Epithelial cell of esophagus (primary cell): Measurements from ENCODE around the gene KRTAP5-1.

ENCODE experiments used
- DNase-seq: peaks from one replicate; pipeline ENCODE4 v3.0.0; 2010; ENCODE audit warnings: low read depth
- H3K4me3 ChIP-seq: 2 replicates; pipeline ENCODE4 v1.5.1; 2011; ENCODE audit warnings: mild to moderate bottlenecking, low read length, control low read depth
- TF ChIP-seq, protein P1 (sequence below): IDR thresholded peaks from 2 replicates; pipeline ENCODE4 v1.5.1; 2011; ENCODE audit warnings: low read depth, mild to moderate bottlenecking, low read length, control low read depth, inconsistent platforms; ENCODE audit not compliant: insufficient read depth; ENCODE audit errors: missing control alignments

Gene KRTAP5-1

DNA sequence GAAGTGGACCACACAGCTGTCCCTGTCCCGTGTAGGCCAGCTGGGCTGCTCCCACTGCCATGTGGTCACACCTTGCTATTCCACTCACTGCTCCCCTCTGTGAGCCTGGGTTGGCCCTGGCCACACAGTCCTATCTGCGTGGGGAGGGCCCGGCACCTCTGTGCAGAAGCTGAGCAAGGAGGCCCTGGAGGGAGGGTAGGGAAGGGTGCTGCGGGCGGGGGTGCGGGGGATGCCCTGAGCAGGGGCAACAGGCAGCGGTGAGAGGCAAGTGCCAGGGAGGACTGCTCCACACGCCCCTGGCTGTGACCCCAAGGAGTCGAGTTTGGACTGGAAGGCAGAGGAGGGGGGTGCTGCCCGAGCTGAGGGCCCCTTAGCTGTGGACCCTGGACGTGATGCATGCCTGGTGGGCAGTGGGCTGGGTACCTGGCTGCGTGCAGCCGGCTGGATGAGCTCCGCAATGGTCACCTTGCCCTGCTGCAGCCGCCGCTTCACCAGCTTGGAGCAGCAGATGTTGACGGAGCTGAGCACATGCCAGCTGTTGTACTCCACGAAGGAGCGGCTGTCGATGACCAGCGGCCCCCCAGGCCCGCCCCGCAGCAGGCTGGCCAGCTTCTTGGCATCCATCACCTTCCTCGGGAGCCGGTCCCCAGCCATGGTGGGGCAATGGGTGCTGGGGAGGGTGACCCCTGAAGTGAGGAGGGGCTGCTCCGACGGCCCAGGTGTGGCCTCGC, 19.7 kb downstream of the KRTAP5-1 start:
- TF ChIP-seq, protein P1, sequence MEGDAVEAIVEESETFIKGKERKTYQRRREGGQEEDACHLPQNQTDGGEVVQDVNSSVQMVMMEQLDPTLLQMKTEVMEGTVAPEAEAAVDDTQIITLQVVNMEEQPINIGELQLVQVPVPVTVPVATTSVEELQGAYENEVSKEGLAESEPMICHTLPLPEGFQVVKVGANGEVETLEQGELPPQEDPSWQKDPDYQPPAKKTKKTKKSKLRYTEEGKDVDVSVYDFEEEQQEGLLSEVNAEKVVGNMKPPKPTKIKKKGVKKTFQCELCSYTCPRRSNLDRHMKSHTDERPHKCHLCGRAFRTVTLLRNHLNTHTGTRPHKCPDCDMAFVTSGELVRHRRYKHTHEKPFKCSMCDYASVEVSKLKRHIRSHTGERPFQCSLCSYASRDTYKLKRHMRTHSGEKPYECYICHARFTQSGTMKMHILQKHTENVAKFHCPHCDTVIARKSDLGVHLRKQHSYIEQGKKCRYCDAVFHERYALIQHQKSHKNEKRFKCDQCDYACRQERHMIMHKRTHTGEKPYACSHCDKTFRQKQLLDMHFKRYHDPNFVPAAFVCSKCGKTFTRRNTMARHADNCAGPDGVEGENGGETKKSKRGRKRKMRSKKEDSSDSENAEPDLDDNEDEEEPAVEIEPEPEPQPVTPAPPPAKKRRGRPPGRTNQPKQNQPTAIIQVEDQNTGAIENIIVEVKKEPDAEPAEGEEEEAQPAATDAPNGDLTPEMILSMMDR: no peak
- no peak for DNase-seq
- H3K4me3 ChIP-seq: no peak overlapping the region

DNA sequence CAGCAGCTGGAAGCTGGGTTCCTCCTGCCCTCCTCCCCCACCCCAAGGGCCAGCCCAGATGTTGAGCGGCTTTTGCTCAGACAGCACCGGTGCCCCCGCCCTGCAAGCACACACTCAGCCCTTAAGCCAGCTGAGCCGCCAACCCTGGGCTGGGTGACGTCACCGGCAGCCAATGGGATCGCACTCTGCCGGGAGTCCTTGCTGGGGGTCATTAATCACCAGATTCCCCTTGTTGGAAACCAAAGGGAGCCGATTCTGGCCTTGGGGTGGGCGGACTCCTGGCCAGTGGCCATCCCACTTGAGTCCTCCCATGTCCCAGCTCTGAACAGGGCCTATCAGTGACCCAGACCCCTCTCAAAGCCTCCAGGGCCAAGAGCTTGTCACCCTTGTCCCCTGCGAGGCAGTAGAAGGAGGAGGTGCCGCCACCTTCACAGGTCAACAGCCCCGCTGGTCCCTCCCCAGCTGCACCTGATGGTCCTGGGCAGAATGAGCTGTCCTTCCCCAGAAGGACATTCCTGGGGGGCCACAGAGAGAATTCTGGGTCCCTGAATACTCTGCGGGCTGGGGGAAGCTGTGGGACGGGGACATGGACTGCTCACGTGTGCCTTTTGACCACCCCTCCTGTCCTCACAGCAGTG, 20.4 kb downstream of the KRTAP5-1 start:
- peak; percentile 74 for DNase-seq
- TF ChIP-seq, protein P1: no peak
- H3K4me3 ChIP-seq: no peak overlapping the region

DNA sequence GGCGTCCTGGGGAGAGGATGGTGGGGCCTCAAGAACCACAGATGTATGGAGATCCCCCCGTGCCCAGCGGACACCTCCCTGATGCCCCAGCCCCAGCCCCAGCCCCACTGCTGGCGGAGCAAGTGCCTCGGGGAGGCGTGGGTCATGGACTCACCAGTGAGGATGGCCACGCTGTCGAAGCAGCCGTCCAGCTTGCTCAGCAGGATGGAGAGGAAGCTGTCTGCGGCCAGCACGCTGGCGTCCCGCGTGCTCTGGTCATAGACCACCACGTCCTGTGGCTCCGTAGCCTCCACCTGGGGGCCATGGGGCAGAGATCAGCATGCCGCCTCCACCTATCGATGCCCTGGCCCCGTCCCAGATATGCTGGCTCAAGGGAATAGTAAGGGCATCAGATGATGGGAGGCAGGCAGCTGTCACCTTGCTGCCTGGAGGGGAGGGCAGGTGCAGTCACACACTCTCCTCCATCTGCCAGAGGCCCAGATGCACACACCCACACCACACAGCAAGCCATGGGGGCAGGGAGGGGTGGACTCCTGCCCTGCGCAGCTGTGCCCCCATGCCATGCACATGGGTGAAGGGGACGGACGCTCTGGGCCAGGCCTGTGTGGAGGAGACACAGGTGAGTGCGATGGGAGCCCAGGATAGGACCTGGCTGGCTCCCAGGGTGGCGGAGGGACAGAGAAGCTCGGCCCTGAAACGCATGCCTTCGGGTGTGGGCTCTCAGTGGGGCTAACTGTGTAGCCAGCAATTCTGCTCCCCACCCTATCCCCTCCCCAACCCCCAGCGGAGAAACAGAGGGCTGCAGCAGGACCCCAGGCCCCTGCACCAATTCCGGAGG, 21.2 kb downstream of the KRTAP5-1 start:
- no peak for DNase-seq
- no peak overlapping the region for H3K4me3 ChIP-seq
- TF ChIP-seq, protein P1: no peak

DNA sequence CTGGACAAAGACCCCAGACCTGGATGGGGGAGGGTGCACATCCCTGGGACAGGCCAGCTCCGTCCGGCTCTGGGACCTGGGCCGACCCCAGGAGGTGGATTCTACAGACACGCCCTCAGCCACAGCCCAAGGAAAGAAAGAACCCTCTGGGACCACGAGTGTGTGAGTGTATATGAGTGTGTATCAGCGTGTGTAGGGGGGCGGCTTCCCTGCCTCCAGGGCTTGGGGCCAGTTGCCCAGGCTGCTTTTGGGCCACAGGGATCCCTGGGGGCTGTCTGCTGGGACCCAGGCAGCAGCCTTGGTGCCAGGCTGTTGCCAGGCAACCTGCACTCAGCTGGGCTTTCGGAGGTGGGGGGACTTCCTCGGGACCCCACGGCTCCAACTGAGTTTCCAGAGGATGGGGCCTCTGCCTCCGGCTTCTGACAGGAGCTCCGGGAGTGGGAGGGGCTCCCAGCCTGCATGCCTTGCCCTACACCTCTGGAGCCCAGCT, 21.9 kb downstream of the KRTAP5-1 start:
- H3K4me3 ChIP-seq: no peak overlapping the region
- TF ChIP-seq, protein P1: no peak
- no peak for DNase-seq

DNA sequence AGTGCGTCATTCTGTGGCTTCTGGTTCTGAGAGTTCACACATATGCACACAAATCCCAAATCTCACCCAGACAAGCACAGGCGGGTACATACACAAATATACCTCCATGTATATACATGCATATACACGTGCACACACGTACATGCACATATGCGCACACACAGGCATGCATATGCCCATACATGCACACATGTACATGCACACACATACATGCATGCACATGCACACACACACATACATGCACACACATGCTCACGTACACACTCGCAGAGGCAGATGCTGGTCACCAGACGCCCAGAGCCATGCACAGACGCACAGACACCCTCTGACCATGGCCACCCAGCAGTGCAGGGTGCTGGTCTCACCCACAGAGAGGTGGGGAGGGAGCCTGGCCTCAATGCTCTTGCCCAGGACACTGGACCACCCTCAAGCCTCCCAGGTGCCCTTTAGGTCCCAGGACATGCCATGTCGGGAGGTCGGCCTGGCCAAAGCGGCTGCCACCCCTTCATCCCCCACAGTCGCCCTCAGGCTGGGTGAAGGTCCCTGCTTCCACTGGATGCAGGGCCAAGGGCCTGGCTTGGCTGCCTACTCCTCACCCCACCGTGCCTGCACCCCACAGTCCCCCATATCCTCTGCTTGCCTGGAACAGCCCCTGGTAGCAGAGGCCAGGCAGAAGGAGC, 22.5 kb downstream of the KRTAP5-1 start:
- no peak overlapping the region for H3K4me3 ChIP-seq
- DNase-seq: no peak
- TF ChIP-seq, protein P1: no peak

DNA sequence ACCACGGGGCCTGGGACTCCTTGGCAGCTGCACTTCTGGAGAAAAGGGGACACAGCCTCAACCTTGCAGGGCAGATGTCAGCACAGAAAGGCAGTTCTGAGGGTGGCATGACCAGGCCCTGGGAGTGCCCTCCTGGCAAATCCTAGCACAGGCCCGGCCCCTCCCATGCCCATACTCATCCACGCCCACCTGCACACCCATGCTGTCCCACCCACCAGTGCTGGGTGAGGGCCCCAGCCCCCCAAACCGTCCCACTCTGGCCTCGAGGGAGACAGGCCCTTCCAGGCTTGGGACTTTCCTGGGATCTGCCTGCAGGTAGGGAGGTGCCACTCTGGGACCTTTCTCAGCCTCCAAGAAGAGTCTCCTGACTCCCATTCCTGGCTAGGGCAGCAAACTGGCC, 23.1 kb downstream of the KRTAP5-1 start:
- DNase-seq: no peak
- no peak overlapping the region for H3K4me3 ChIP-seq
- TF ChIP-seq, protein P1: no peak
